ENCODE data around the gene C1S. TPM values are rescaled to one million over a fixed set of nuclear protein-coding genes. Genes with fewer than 3 reads are reported as not detected.

C1S gene
- total RNA-seq, 4 donors from 2014 or later = 391 to 853 (median 638) TPM

GRCh38 chr12:7067096-7067495 lies 6.6 kb downstream of the C1S start:
- TF ChIP-seq, protein P1, sequence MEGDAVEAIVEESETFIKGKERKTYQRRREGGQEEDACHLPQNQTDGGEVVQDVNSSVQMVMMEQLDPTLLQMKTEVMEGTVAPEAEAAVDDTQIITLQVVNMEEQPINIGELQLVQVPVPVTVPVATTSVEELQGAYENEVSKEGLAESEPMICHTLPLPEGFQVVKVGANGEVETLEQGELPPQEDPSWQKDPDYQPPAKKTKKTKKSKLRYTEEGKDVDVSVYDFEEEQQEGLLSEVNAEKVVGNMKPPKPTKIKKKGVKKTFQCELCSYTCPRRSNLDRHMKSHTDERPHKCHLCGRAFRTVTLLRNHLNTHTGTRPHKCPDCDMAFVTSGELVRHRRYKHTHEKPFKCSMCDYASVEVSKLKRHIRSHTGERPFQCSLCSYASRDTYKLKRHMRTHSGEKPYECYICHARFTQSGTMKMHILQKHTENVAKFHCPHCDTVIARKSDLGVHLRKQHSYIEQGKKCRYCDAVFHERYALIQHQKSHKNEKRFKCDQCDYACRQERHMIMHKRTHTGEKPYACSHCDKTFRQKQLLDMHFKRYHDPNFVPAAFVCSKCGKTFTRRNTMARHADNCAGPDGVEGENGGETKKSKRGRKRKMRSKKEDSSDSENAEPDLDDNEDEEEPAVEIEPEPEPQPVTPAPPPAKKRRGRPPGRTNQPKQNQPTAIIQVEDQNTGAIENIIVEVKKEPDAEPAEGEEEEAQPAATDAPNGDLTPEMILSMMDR (IDR thresholded peaks at IDR 0.05) = no peak
- no peak for TF ChIP-seq POLR2A (IDR thresholded peaks at IDR 0.05)
- no peak for TF ChIP-seq EP300 (IDR thresholded peaks at IDR 0.05)
- no peak for TF ChIP-seq POLR2AphosphoS5 (IDR thresholded peaks at IDR 0.05)
- Histone ChIP-seq H3K9me3 (no peaks in the 10 kb centered on the region), H3K36me3 (peaks cover 0 to 83% of the 10 kb centered on the region in 2 donors), H3K27me3 (no peaks in the 10 kb centered on the region), H3K27ac (no peak overlapping the region), H3K4me1 (peaks cover 0 to 28% (median 0%) of the 10 kb centered on the region in 3 donors), H3K4me3 (no peak overlapping the region)
- no peak for ATAC-seq
- WGBS, 2 donors (ENCODE audit: low coverage in 1 of 2) = 77 to 93% methylated on average over 4 to 5 of the region's 7 CpGs

DNA sequence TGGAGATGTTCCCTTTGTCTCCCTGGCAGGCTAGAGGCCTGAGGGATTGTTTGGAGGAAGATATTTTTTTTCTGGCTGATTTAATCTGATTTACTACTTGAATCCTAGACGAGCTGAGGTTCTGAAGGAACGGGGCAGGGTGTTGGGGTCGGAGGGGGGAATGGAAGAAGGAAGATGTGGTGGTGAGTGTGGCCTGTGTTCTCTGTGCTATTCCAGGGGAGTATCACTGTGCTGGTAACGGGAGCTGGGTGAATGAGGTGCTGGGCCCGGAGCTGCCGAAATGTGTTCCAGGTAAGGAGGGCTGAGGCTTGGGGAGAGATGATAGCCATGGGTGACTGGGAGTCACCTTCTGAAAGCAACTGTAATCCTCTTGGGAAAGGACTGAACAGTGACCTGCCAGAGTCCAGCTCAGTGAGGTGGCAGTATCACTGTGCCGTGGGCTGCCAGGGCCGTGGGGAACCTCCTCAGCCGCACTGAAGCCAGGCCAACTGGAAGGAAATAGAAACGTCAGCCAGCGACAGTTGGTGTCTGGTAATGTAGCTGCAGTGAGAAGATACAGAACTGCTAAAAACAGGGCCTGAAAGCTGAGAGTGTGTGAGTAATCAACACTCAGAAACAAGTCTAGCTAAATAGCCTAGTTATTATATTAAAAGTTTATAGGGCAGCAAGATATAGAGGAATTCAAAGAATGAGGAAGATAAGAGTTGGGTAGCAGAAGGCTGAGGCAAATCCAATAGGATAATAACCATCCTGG lies 7.9 kb downstream of the C1S start:
- 53% methylated on average over 7 of the region's 11 CpGs; no CpG with 5 or more reads in 1 of the 2 donors for WGBS, 2 donors (ENCODE audit: low coverage in 1 of 2)
- Histone ChIP-seq H3K27ac (no peak overlapping the region), H3K36me3 (peaks cover 0 to 75% of the 10 kb centered on the region in 2 donors), H3K27me3 (no peaks in the 10 kb centered on the region), H3K4me1 (peaks cover 0 to 16% (median 0%) of the 10 kb centered on the region in 3 donors), H3K9me3 (no peaks in the 10 kb centered on the region), H3K4me3 (no peak overlapping the region)
- TF ChIP-seq POLR2AphosphoS5 (IDR thresholded peaks at IDR 0.05) (no peak), EP300 (IDR thresholded peaks at IDR 0.05) (no peak), POLR2A (IDR thresholded peaks at IDR 0.05) (no peak)
- TF ChIP-seq, protein P1 (IDR thresholded peaks at IDR 0.05) = no peak
- ATAC-seq = no peak

GRCh38 chr12:7068994-7069346 lies 8.5 kb downstream of the C1S start:
- peaks cover 0 to 69% of the 10 kb centered on the region in 2 donors for H3K36me3 ChIP-seq
- no peak for ATAC-seq
- no peaks in the 10 kb centered on the region for H3K27me3 ChIP-seq
- WGBS, 2 donors (ENCODE audit: low coverage in 1 of 2) = 26 to 84% methylated on average over 2 of the region's 2 CpGs
- no peak overlapping the region for H3K27ac ChIP-seq
- no peak overlapping the region for H3K4me3 ChIP-seq
- TF ChIP-seq, protein P1 (IDR thresholded peaks at IDR 0.05) = no peak
- TF ChIP-seq EP300 (IDR thresholded peaks at IDR 0.05) (no peak), POLR2A (IDR thresholded peaks at IDR 0.05) (no peak), POLR2AphosphoS5 (IDR thresholded peaks at IDR 0.05) (no peak)
- peaks cover 0 to 10% (median 0%) of the 10 kb centered on the region in 3 donors for H3K4me1 ChIP-seq
- H3K9me3 ChIP-seq = no peaks in the 10 kb centered on the region

GRCh38 chr12:7069386-7069785 lies 8.9 kb downstream of the C1S start:
- TF ChIP-seq POLR2A (IDR thresholded peaks at IDR 0.05) (no peak), EP300 (IDR thresholded peaks at IDR 0.05) (no peak), POLR2AphosphoS5 (IDR thresholded peaks at IDR 0.05) (no peak)
- TF ChIP-seq, protein P1 (IDR thresholded peaks at IDR 0.05) = no peak
- Histone ChIP-seq H3K36me3 (peaks cover 0 to 65% of the 10 kb centered on the region in 2 donors), H3K9me3 (no peaks in the 10 kb centered on the region), H3K27ac (no peak overlapping the region), H3K27me3 (no peaks in the 10 kb centered on the region), H3K4me1 (peaks cover 0 to 6% (median 0%) of the 10 kb centered on the region in 3 donors), H3K4me3 (no peak overlapping the region)
- WGBS, 2 donors (ENCODE audit: low coverage in 1 of 2) = 84% methylated on average over 5 of the region's 6 CpGs; no CpG with 5 or more reads in 1 of the 2 donors
- no peak for ATAC-seq

GRCh38 chr12:7072035-7072434 lies 11.5 kb downstream of the C1S start:
- no peak overlapping the region for H3K27ac ChIP-seq
- no peak for ATAC-seq
- H3K4me3 ChIP-seq = no peak overlapping the region
- H3K9me3 ChIP-seq = no peaks in the 10 kb centered on the region
- no peaks in the 10 kb centered on the region for H3K27me3 ChIP-seq
- WGBS, 2 donors (ENCODE audit: low coverage in 1 of 2) = 85 to 92% methylated on average over 6 of the region's 6 CpGs
- TF ChIP-seq, protein P1 (IDR thresholded peaks at IDR 0.05) = no peak
- TF ChIP-seq POLR2A (IDR thresholded peaks at IDR 0.05) (no peak), EP300 (IDR thresholded peaks at IDR 0.05) (no peak), POLR2AphosphoS5 (IDR thresholded peaks at IDR 0.05) (no peak)
- H3K36me3 ChIP-seq = peaks cover 0 to 39% of the 10 kb centered on the region in 2 donors
- H3K4me1 ChIP-seq = no peaks in the 10 kb centered on the region
